HepG2 (cell line): ENCODE measurements around the gene JAK1. TPM values are rescaled to one million over a fixed set of nuclear protein-coding genes. Genes with fewer than 3 reads are reported as not detected.

ENCODE experiments used
- CEBPB ChIP-seq: IDR thresholded peaks from 2 replicates; pipeline ENCODE4 v1.6.1; 2011; ENCODE audit warnings: low read depth, low read length, improper control_type of control experiment, borderline replicate concordance
- DR1 ChIP-seq: sonication (generic); formaldehyde crosslinking; IDR thresholded peaks from 2 replicates; pipeline ENCODE4 v1.8.0; 2021; ENCODE audit warnings: mild to moderate bottlenecking, missing genetic modification reagents, inconsistent platforms
- ESRRA ChIP-seq: sonication (generic); formaldehyde crosslinking; IDR thresholded peaks from 2 replicates; pipeline ENCODE4 v1.5.1; 2020; ENCODE audit warnings: mild to moderate bottlenecking, low read depth, missing genetic modification reagents
- ETS1 ChIP-seq: sonication (generic); formaldehyde crosslinking; IDR thresholded peaks from 2 replicates; pipeline ENCODE4 v1.4.0; 2020; ENCODE audit warnings: missing genetic modification reagents
- FOSL2 ChIP-seq: sonication (generic); formaldehyde crosslinking; IDR thresholded peaks from 2 replicates; pipeline ENCODE4 v1.4.0; 2020; ENCODE audit warnings: missing genetic modification reagents
- HIC2 ChIP-seq: sonication (generic); formaldehyde crosslinking; IDR thresholded peaks from 2 replicates; pipeline ENCODE4 v1.9.0; 2022; ENCODE audit warnings: low read depth, missing genetic modification reagents
- JUND ChIP-seq: sonication (generic); formaldehyde crosslinking; IDR thresholded peaks from 2 replicates; pipeline ENCODE4 v1.8.0; 2022; ENCODE audit warnings: mild to moderate bottlenecking, missing genetic modification reagents
- KDM1A ChIP-seq: IDR thresholded peaks from 2 replicates; pipeline ENCODE4 v1.6.1; 2016; ENCODE audit warnings: missing compliant biosample characterization
- KDM4B ChIP-seq: sonication (generic); formaldehyde crosslinking; IDR thresholded peaks from 2 replicates; pipeline ENCODE4 v1.4.0; 2020; ENCODE audit warnings: missing genetic modification reagents
- KIAA2018 ChIP-seq: sonication (generic); formaldehyde crosslinking; IDR thresholded peaks from 2 replicates; pipeline ENCODE4 v1.5.0; 2020; ENCODE audit warnings: mild to moderate bottlenecking, missing genetic modification reagents, borderline replicate concordance
- NCOA5 ChIP-seq: sonication (generic); formaldehyde crosslinking; IDR thresholded peaks from 2 replicates; pipeline ENCODE4 v1.4.0; 2020; ENCODE audit warnings: missing genetic modification reagents
- RAD51 ChIP-seq: fragments of 450-650 bp; IDR thresholded peaks from 2 replicates; pipeline ENCODE4 v1.6.1; 2016; ENCODE audit warnings: borderline replicate concordance
- REPIN1 ChIP-seq: sonication (generic); formaldehyde crosslinking; IDR thresholded peaks from 2 replicates; pipeline ENCODE4 v1.8.0; 2022; ENCODE audit warnings: missing genetic modification reagents, low read depth, mild to moderate bottlenecking, borderline replicate concordance
- RFXANK ChIP-seq: IDR thresholded peaks from 2 replicates; pipeline ENCODE4 v1.6.1; 2016
- RXRB ChIP-seq: IDR thresholded peaks from 2 replicates; pipeline ENCODE4 v1.6.1; 2016; ENCODE audit warnings: borderline replicate concordance, missing genetic modification reagents, missing compliant biosample characterization
- SRSF4 ChIP-seq: fragments of 200-400 bp; formaldehyde crosslinking; IDR thresholded peaks from one replicate; pipeline ENCODE4 v1.6.1; 2018; ENCODE audit warnings: mild to moderate bottlenecking, low read depth, low read length, moderate library complexity; ENCODE audit not compliant: poor library complexity, severe bottlenecking
- TCF7 ChIP-seq: sonication (generic); IDR thresholded peaks from 2 replicates; pipeline ENCODE4 v1.6.1; 2016; ENCODE audit warnings: antibody characterized with exemption, low read depth
- TOE1 ChIP-seq: sonication (generic); formaldehyde crosslinking; IDR thresholded peaks from 2 replicates; pipeline ENCODE4 v1.4.0; 2020; ENCODE audit warnings: mild to moderate bottlenecking, missing genetic modification reagents
- ZKSCAN8 ChIP-seq: IDR thresholded peaks from 2 replicates; pipeline ENCODE4 v1.6.1; 2016; ENCODE audit warnings: borderline replicate concordance, missing genetic modification reagents, missing compliant biosample characterization
- ZNF124 ChIP-seq: sonication (generic); formaldehyde crosslinking; IDR thresholded peaks from 2 replicates; pipeline ENCODE4 v1.4.0; 2020; ENCODE audit warnings: missing genetic modification reagents
- ZNF446 ChIP-seq: sonication (generic); formaldehyde crosslinking; IDR thresholded peaks from 2 replicates; pipeline ENCODE4 v1.5.0; 2020; ENCODE audit warnings: mild to moderate bottlenecking, missing genetic modification reagents
- ZNF672 ChIP-seq: sonication (generic); formaldehyde crosslinking; IDR thresholded peaks from 2 replicates; pipeline ENCODE4 v1.8.1; 2022; ENCODE audit warnings: missing genetic modification reagents
- polyA plus RNA-seq, 8 experiments: library from polyadenylated mRNA; depleted of rRNA in 3 of 8; stranded (reverse) in 7 of 8; unstranded in 1 of 8; fragments of >200 nt; fragmentation: Illumina TruSeq in 4 of 8; extraction: Trizol in 4 of 8; gene quantifications; 2 replicates each; pipeline versions ENCODE4 v1.2.1 to v1.2.3, GENCODE V29; 2011 to 2016; ENCODE audit warnings: low read depth in 4 of 8, missing spikeins in 1 of 8, mixed read lengths in 1 of 8; ENCODE audit not compliant: insufficient read depth in 1 of 8
- total RNA-seq, 5 experiments: library from RNA; depleted of rRNA; stranded (reverse); fragments of >200 nt; fragmentation: Illumina TruSeq; extraction: Trizol; gene quantifications; 2 replicates each; pipeline ENCODE4 v1.2.3, GENCODE V29; 2016; ENCODE audit warnings: low read depth in 1 of 5

JAK1 gene
- total and polyA plus RNA-seq, 2 of the 13 experiments (the other 11 are each of a cell fraction or from before 2014, with no cell fraction given), result 23.9 to 42.4 TPM

GRCh38 chr1:64906447-64906846, 59.9 kb downstream of the JAK1 start (continued):
- TF ChIP-seq SRSF4 (no peak), FOSL2 (CRISPR knock-in tag) (peak; percentile 92), RXRB (peak; percentile 26; the same call in 1 of the 2 replicates), ETS1 (CRISPR knock-in tag) (no peak), KIAA2018 (no peak), TOE1 (CRISPR knock-in tag) (no peak), KDM4B (no peak), RFXANK (no peak), KDM1A (CRISPR knock-in tag) (no peak), TCF7 (no peak), ZNF124 (CRISPR knock-in tag) (no peak), DR1 (CRISPR knock-in tag) (no peak), ZKSCAN8 (peak; percentile 32; the same call in 1 of the 2 replicates), ESRRA (CRISPR knock-in tag) (no peak), REPIN1 (CRISPR knock-in tag) (no peak), RAD51 (no peak), CEBPB (no peak), ZNF446 (no peak), HIC2 (no peak), JUND (CRISPR knock-in tag) (peak; percentile 53; the same call in 1 of the 2 replicates), ZNF672 (CRISPR knock-in tag) (no peak), NCOA5 (CRISPR knock-in tag) (no peak)
